HL-60 (cell line): ENCODE data around the gene MASP1.

Experiments used
- GABPA ChIP-seq: IDR thresholded peaks from 2 replicates; pipeline ENCODE4 v1.6.1; 2012; ENCODE audit warnings: low read depth
- POLR2AphosphoS5 ChIP-seq: IDR thresholded peaks from 2 replicates; pipeline ENCODE4 v1.6.1; 2012; ENCODE audit warnings: low read depth
- TF ChIP-seq, protein P1 (sequence below): IDR thresholded peaks from one replicate; pipeline ENCODE4 v1.5.1; 2011; ENCODE audit warnings: low read length, control low read depth, inconsistent platforms; ENCODE audit not compliant: insufficient read depth
- TF ChIP-seq, protein P2 (sequence below): IDR thresholded peaks from 2 replicates; pipeline ENCODE4 v1.6.1; 2012; ENCODE audit warnings: low read depth; ENCODE audit not compliant: insufficient replicate concordance

DNA sequence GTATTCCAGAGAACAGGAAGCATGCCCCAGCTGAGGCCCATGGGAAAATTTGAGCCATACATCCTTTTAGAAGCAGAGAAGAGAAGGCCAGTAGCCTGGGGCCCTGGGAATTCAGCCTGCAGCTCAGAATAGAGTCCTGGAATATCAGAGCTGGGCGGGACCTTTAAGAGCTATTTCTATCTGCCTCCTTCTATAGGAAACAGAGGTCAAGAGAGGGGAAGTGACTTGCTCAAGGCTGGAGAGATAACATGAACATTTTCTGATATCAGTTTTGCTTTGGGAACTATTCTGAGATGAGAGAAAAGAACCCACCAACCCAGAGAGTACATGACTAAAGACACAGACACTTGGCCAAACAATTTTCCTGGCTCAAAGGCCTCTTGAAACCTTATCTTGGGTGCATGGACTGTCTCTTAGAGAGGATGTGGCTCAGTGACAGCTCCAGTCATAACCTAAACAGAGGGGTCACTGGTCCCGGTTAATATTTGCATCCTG is 26.0 kb downstream of the MASP1 start:
- TF ChIP-seq, protein P1, sequence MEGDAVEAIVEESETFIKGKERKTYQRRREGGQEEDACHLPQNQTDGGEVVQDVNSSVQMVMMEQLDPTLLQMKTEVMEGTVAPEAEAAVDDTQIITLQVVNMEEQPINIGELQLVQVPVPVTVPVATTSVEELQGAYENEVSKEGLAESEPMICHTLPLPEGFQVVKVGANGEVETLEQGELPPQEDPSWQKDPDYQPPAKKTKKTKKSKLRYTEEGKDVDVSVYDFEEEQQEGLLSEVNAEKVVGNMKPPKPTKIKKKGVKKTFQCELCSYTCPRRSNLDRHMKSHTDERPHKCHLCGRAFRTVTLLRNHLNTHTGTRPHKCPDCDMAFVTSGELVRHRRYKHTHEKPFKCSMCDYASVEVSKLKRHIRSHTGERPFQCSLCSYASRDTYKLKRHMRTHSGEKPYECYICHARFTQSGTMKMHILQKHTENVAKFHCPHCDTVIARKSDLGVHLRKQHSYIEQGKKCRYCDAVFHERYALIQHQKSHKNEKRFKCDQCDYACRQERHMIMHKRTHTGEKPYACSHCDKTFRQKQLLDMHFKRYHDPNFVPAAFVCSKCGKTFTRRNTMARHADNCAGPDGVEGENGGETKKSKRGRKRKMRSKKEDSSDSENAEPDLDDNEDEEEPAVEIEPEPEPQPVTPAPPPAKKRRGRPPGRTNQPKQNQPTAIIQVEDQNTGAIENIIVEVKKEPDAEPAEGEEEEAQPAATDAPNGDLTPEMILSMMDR: no peak
- TF ChIP-seq POLR2AphosphoS5 (no peak), GABPA (no peak)
- TF ChIP-seq, protein P2, sequence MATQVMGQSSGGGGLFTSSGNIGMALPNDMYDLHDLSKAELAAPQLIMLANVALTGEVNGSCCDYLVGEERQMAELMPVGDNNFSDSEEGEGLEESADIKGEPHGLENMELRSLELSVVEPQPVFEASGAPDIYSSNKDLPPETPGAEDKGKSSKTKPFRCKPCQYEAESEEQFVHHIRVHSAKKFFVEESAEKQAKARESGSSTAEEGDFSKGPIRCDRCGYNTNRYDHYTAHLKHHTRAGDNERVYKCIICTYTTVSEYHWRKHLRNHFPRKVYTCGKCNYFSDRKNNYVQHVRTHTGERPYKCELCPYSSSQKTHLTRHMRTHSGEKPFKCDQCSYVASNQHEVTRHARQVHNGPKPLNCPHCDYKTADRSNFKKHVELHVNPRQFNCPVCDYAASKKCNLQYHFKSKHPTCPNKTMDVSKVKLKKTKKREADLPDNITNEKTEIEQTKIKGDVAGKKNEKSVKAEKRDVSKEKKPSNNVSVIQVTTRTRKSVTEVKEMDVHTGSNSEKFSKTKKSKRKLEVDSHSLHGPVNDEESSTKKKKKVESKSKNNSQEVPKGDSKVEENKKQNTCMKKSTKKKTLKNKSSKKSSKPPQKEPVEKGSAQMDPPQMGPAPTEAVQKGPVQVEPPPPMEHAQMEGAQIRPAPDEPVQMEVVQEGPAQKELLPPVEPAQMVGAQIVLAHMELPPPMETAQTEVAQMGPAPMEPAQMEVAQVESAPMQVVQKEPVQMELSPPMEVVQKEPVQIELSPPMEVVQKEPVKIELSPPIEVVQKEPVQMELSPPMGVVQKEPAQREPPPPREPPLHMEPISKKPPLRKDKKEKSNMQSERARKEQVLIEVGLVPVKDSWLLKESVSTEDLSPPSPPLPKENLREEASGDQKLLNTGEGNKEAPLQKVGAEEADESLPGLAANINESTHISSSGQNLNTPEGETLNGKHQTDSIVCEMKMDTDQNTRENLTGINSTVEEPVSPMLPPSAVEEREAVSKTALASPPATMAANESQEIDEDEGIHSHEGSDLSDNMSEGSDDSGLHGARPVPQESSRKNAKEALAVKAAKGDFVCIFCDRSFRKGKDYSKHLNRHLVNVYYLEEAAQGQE: no peak
